ENCODE results near the gene DNLZ.

DNLZ gene

GRCh38 chr9:136332482-136332983, 31.0 kb downstream of the DNLZ start:
- no peak for TF ChIP-seq TAF1 (IDR thresholded peaks at IDR 0.05; ENCODE audit: borderline replicate concordance, insufficient read depth, low read length)
- TF ChIP-seq REST (IDR thresholded peaks at IDR 0.05; ENCODE audit: insufficient read depth in 1 of 2, low read depth in 2 of 2, low read length in 2 of 2), result no peak
- TF ChIP-seq SIN3A (IDR thresholded peaks at IDR 0.05; ENCODE audit: borderline replicate concordance, insufficient read depth, low read length), result no peak
- TF ChIP-seq POLR2AphosphoS5 (IDR thresholded peaks at IDR 0.05; ENCODE audit: low read depth, low read length), result no peak
- no peak for TF ChIP-seq FOXP2 (optimal IDR thresholded peaks at IDR 0.05; ENCODE audit: borderline replicate concordance, extremely low read depth, extremely low read length, insufficient read depth)

- no peak for TF ChIP-seq REST (IDR thresholded peaks at IDR 0.05; ENCODE audit: insufficient read depth in 1 of 2, low read depth in 2 of 2, low read length in 2 of 2)
- TF ChIP-seq POLR2AphosphoS5 (IDR thresholded peaks at IDR 0.05; ENCODE audit: low read depth, low read length), result no peak
- no peak for TF ChIP-seq FOXP2 (optimal IDR thresholded peaks at IDR 0.05; ENCODE audit: borderline replicate concordance, extremely low read depth, extremely low read length, insufficient read depth)
- no peak for TF ChIP-seq TAF1 (IDR thresholded peaks at IDR 0.05; ENCODE audit: borderline replicate concordance, insufficient read depth, low read length)
- TF ChIP-seq SIN3A (IDR thresholded peaks at IDR 0.05; ENCODE audit: borderline replicate concordance, insufficient read depth, low read length), result no peak
These were observed 31.7 kb downstream of the DNLZ start for GRCh38 chr9:136331556-136332481.

GRCh38 chr9:136331030-136331429, 32.5 kb downstream of the DNLZ start:
- no peak for TF ChIP-seq FOXP2 (optimal IDR thresholded peaks at IDR 0.05; ENCODE audit: borderline replicate concordance, extremely low read depth, extremely low read length, insufficient read depth)
- TF ChIP-seq REST (IDR thresholded peaks at IDR 0.05; ENCODE audit: insufficient read depth in 1 of 2, low read depth in 2 of 2, low read length in 2 of 2), result no peak
- TF ChIP-seq SIN3A (IDR thresholded peaks at IDR 0.05; ENCODE audit: borderline replicate concordance, insufficient read depth, low read length), result no peak

GRCh38 chr9:136330406-136330990, 33.0 kb downstream of the DNLZ start:
- TF ChIP-seq POLR2AphosphoS5 (IDR thresholded peaks at IDR 0.05; ENCODE audit: low read depth, low read length), result no peak
- TF ChIP-seq REST (IDR thresholded peaks at IDR 0.05; ENCODE audit: insufficient read depth in 1 of 2, low read depth in 2 of 2, low read length in 2 of 2), result no peak
- TF ChIP-seq FOXP2 (optimal IDR thresholded peaks at IDR 0.05; ENCODE audit: borderline replicate concordance, extremely low read depth, extremely low read length, insufficient read depth), result no peak
- TF ChIP-seq TAF1 (IDR thresholded peaks at IDR 0.05; ENCODE audit: borderline replicate concordance, insufficient read depth, low read length), result no peak
- TF ChIP-seq SIN3A (IDR thresholded peaks at IDR 0.05; ENCODE audit: borderline replicate concordance, insufficient read depth, low read length), result no peak

Data from PFSK-1 (cell line).